ENCODE measurements around the gene MINDY4. TPM values are rescaled to one million over a fixed set of nuclear protein-coding genes. Genes with fewer than 3 reads are reported as not detected.

The MINDY4 gene
- total and polyA plus RNA-seq, 10 of the 15 experiments (the other 5 are each of a cell fraction or from before 2014, with no cell fraction given), result 0.10 to 0.90 (median 0.40) TPM

GRCh38 chr7:30865076-30865475 lies 93.9 kb downstream of the MINDY4 start:
- ChIA-PET POLR2A (no interaction called here), RAD21 (ENCODE audit: unreplicated experiment) (no interaction called here), SMC1A (ENCODE audit: uncharacterized antibody, unreplicated experiment) (no interaction called here), CTCF (no interaction called here)
- intact Hi-C loops (cut with micrococcal nuclease; ENCODE audit: unreplicated experiment), result no loop called here
- H2AFZ ChIP-seq (ENCODE audit: control insufficient read depth, low read depth, low read length), result no peak overlapping the region
- H4K20me1 ChIP-seq (ENCODE audit: control insufficient read depth, insufficient read depth), result no peaks in the 10 kb centered on the region; the same call in 1 of the 2 replicates
- no peaks in the 10 kb centered on the region for H3K9me3 ChIP-seq (replicated peaks; ENCODE audit: control insufficient read depth, insufficient read depth, low read length)
- H3K4me2 ChIP-seq (ENCODE audit: control insufficient read depth, insufficient read depth), result no peak overlapping the region
- ATAC-seq, result no peak
- H3K4me3 ChIP-seq, result no peak overlapping the region
- no peaks in the 10 kb centered on the region for H3K4me1 ChIP-seq (ENCODE audit: control insufficient read depth, insufficient read depth, low read length)
- H3K36me3 ChIP-seq (ENCODE audit: control insufficient read depth in 2 of 2, insufficient read depth in 2 of 2, low read length in 1 of 2), result no peaks in the 10 kb centered on the region
- H3K27ac ChIP-seq (ENCODE audit: control insufficient read depth, insufficient read depth), result no peak overlapping the region
- no peaks in the 10 kb centered on the region for H3K79me2 ChIP-seq (ENCODE audit: control insufficient read depth, insufficient read depth, low read length)
- DNase-seq (ENCODE audit: low read depth, low spot score), result no peak
- WGBS (ENCODE audit: insufficient coverage, insufficient replicate concordance, low lambda C conversion rate, missing lambda C conversion rate), result 63% methylated on average over 4 of the region's 4 CpGs
- FAIRE-seq, result no peak
- no peaks in the 10 kb centered on the region for H3K27me3 ChIP-seq (replicated peaks in 1 of 2; ENCODE audit: control insufficient read depth in 2 of 2, insufficient read depth in 2 of 2, low read length in 1 of 2)
- no peak overlapping the region for H3K9ac ChIP-seq (ENCODE audit: control insufficient read depth, insufficient read depth, low read length)
- BruUV-seq (replicated peaks), result no TSS peak
- in situ Hi-C loops (cut with MboI), result no loop called here
- TF ChIP-seq SMC3 (IDR thresholded peaks at IDR 0.05; ENCODE audit: borderline replicate concordance, low read length) (no peak), LARP7 (IDR thresholded peaks at IDR 0.05) (no peak), YY1 (IDR thresholded peaks at IDR 0.05; ENCODE audit: low read depth, low read length) (no peak), PRDM15 (CRISPR knock-in tag; IDR thresholded peaks at IDR 0.05) (no peak), ZBTB4 (CRISPR knock-in tag; IDR thresholded peaks at IDR 0.05) (no peak), NFIC (IDR thresholded peaks at IDR 0.05; ENCODE audit: low read depth, low read length) (no peak), NFXL1 (IDR thresholded peaks at IDR 0.05; ENCODE audit: borderline replicate concordance) (no peak), IRF5 (IDR thresholded peaks at IDR 0.05; ENCODE audit: borderline replicate concordance) (no peak), DPF2 (IDR thresholded peaks at IDR 0.05) (no peak), NKRF (conservative IDR thresholded peaks at IDR 0.05) (no peak), REST (IDR thresholded peaks at IDR 0.05; ENCODE audit: low read depth, low read length) (no peak)
